HEK293 (cell line): ENCODE results near the gene TPSG1.
A peak's percentile ranks its signal among the peaks of the same experiment; 100 is the strongest.
"Not testable (repeated sequence)": the region's sequence is repeated elsewhere in the genome, so short reads cannot be mapped to it uniquely, and the experiment has no call there.

ENCODE experiments used
- CTCF ChIA-PET: fragments of 350-600 bp; formaldehyde crosslinking; extraction: SDS; loops from one replicate; lab custom pipeline; 2021; ENCODE audit warnings: antibody characterized with exemption; lab: Yijun Ruan, JAX
- POLR2A ChIA-PET: fragments of 300-600 bp; formaldehyde crosslinking; extraction: SDS; loops from one replicate; lab custom pipeline; 2020; ENCODE audit warnings: antibody characterized with exemption, inconsistent platforms; lab: Yijun Ruan, JAX
- H3K27ac ChIP-seq: fragments of 200-500 bp; sonication (Bioruptor generic); 2 replicates; pipeline ENCODE4 v1.5.1; 2014; ENCODE audit warnings: low read depth, low read length, control low read depth, inconsistent platforms; ENCODE audit errors: extremely low read depth
- H3K36me3 ChIP-seq, 2 experiments: fragments of 200-500 bp in 1 of 2; sonication (Bioruptor generic) in 1 of 2; 1 replicate in 1 of 2; 2 replicates in 1 of 2; pipeline ENCODE4 v1.5.1; 2014 to 2017; ENCODE audit warnings: inconsistent platforms in 2 of 2, low read length in 2 of 2; ENCODE audit not compliant: control insufficient read depth in 2 of 2, insufficient read depth in 1 of 2
- H3K4me1 ChIP-seq: fragments of 200-500 bp; sonication (Bioruptor generic); 2 replicates; pipeline ENCODE4 v1.5.1; 2014; ENCODE audit warnings: mild to moderate bottlenecking, low read length, inconsistent platforms; ENCODE audit not compliant: control insufficient read depth, insufficient read depth
- H3K4me3 ChIP-seq: 2 replicates; pipeline ENCODE4 v1.5.1; 2011; ENCODE audit warnings: low read depth, mild to moderate bottlenecking, control low read depth, low read length, moderate library complexity
- H3K9me3 ChIP-seq: fragments of 200-500 bp; sonication (Bioruptor generic); 2 replicates; pipeline ENCODE4 v1.5.1; 2014; ENCODE audit warnings: low read depth, low read length, inconsistent platforms; ENCODE audit not compliant: control insufficient read depth, insufficient read depth
- BCL11B ChIP-seq: fragments of 450-650 bp; formaldehyde crosslinking; IDR thresholded peaks from 2 replicates; pipeline ENCODE4 v1.5.1; 2016; ENCODE audit warnings: low read depth, missing biosample characterization, missing genetic modification characterization
- HOXC10 ChIP-seq: sonication (generic); formaldehyde crosslinking; IDR thresholded peaks from 2 replicates; pipeline ENCODE4 v1.8.1; 2023; ENCODE audit warnings: mild to moderate bottlenecking, missing genetic modification reagents
- KLF1 ChIP-seq: fragments of 450-650 bp; formaldehyde crosslinking; IDR thresholded peaks from 2 replicates; pipeline ENCODE4 v1.5.1; 2016; ENCODE audit warnings: missing biosample characterization, missing genetic modification characterization
- PRDM1 ChIP-seq: fragments of 450-650 bp; formaldehyde crosslinking; IDR thresholded peaks from 2 replicates; pipeline ENCODE4; 2016; ENCODE audit warnings: missing biosample characterization, missing genetic modification characterization
- SP2 ChIP-seq: fragments of 450-650 bp; formaldehyde crosslinking; IDR thresholded peaks from 2 replicates; pipeline ENCODE4 v1.5.1; 2016; ENCODE audit warnings: missing biosample characterization, missing genetic modification characterization
- ZBTB7A ChIP-seq: fragments of 450-650 bp; formaldehyde crosslinking; IDR thresholded peaks from 2 replicates; pipeline ENCODE4 v1.5.1; 2016; ENCODE audit warnings: low read depth, missing biosample characterization, missing genetic modification characterization
- ZBTB8A ChIP-seq: fragments of 450-650 bp; formaldehyde crosslinking; IDR thresholded peaks from 2 replicates; pipeline ENCODE4 v1.5.1; 2016; ENCODE audit warnings: missing biosample characterization, missing genetic modification characterization
- ZNF155 ChIP-seq: fragments of 450-650 bp; formaldehyde crosslinking; IDR thresholded peaks from 2 replicates; pipeline ENCODE4 v1.5.1; 2016; ENCODE audit warnings: missing biosample characterization, missing genetic modification characterization
- ZNF24 ChIP-seq: fragments of 450-650 bp; formaldehyde crosslinking; IDR thresholded peaks from 2 replicates; pipeline ENCODE4 v1.5.1; 2016; ENCODE audit warnings: missing biosample characterization, missing genetic modification characterization
- ZNF555 ChIP-seq: fragments of 450-650 bp; formaldehyde crosslinking; conservative IDR thresholded peaks from 2 replicates; pipeline ENCODE4 v1.5.1; 2017; ENCODE audit warnings: missing biosample characterization, mild to moderate bottlenecking, missing genetic modification characterization, inconsistent platforms
- ZNF561 ChIP-seq: fragments of 450-650 bp; IDR thresholded peaks from 2 replicates; pipeline ENCODE4 v1.5.1; 2018; ENCODE audit warnings: missing biosample characterization, missing genetic modification characterization, borderline replicate concordance
- ZNF600 ChIP-seq: fragments of 450-650 bp; formaldehyde crosslinking; IDR thresholded peaks from 2 replicates; pipeline ENCODE4 v1.5.1; 2016; ENCODE audit warnings: missing biosample characterization, missing genetic modification characterization
- ZNF610 ChIP-seq: fragments of 450-650 bp; formaldehyde crosslinking; IDR thresholded peaks from 2 replicates; pipeline ENCODE4 v1.5.1; 2016; ENCODE audit warnings: missing biosample characterization, missing genetic modification characterization, borderline replicate concordance
- ZNF624 ChIP-seq: fragments of 450-650 bp; formaldehyde crosslinking; IDR thresholded peaks from 2 replicates; pipeline ENCODE4 v1.5.1; 2017; ENCODE audit warnings: missing biosample characterization, missing genetic modification characterization
- ZNF768 ChIP-seq: fragments of 450-650 bp; formaldehyde crosslinking; IDR thresholded peaks from 2 replicates; pipeline ENCODE4 v1.5.1; 2018; ENCODE audit warnings: missing biosample characterization, mild to moderate bottlenecking, missing genetic modification characterization
- ZNF837 ChIP-seq: fragments of 450-650 bp; formaldehyde crosslinking; IDR thresholded peaks from 2 replicates; pipeline ENCODE4 v1.5.1; 2016; ENCODE audit warnings: missing biosample characterization, missing genetic modification characterization
- ZSCAN16 ChIP-seq: fragments of 450-650 bp; formaldehyde crosslinking; IDR thresholded peaks from 2 replicates; pipeline ENCODE4 v1.5.1; 2016; ENCODE audit warnings: missing biosample characterization, missing genetic modification characterization
- TF ChIP-seq, protein P1 (sequence below): fragments of 450-650 bp; formaldehyde crosslinking; IDR thresholded peaks from 2 replicates; pipeline ENCODE4 v1.5.1; 2016; ENCODE audit warnings: missing biosample characterization, missing genetic modification characterization
- TF ChIP-seq, protein P2 (sequence below): fragments of 450-650 bp; formaldehyde crosslinking; IDR thresholded peaks from 2 replicates; pipeline ENCODE4 v1.5.1; 2016; ENCODE audit warnings: missing biosample characterization, missing genetic modification characterization
- TF ChIP-seq, protein P3 (sequence below): fragments of 450-650 bp; IDR thresholded peaks from 2 replicates; pipeline ENCODE4 v1.5.1; 2018; ENCODE audit warnings: missing biosample characterization, mild to moderate bottlenecking, missing genetic modification characterization
- TF ChIP-seq, protein P4 (sequence below): fragments of 450-650 bp; formaldehyde crosslinking; IDR thresholded peaks from 2 replicates; pipeline ENCODE4 v1.5.1; 2016; ENCODE audit warnings: missing biosample characterization, missing genetic modification characterization

TPSG1 gene

DNA sequence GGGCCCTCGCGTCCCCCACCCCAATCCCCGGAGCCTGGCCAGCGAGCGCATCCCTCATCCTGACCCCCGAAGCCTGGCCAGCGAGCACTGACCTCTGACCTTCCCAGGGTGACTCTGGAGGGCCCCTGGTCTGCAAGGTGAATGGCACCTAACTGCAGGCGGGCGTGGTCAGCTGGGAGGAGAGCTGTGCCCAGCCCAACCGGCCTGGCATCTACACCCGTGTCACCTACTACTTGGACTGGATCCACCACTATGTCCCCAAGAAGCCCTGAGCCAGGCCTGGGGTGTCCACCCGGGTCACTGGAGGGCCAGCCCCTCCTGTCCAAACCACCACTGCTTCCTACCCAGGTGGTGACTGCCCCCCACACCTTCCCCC lies 33.1 kb upstream of the TPSG1 start (continued):
- TF ChIP-seq, protein P1, sequence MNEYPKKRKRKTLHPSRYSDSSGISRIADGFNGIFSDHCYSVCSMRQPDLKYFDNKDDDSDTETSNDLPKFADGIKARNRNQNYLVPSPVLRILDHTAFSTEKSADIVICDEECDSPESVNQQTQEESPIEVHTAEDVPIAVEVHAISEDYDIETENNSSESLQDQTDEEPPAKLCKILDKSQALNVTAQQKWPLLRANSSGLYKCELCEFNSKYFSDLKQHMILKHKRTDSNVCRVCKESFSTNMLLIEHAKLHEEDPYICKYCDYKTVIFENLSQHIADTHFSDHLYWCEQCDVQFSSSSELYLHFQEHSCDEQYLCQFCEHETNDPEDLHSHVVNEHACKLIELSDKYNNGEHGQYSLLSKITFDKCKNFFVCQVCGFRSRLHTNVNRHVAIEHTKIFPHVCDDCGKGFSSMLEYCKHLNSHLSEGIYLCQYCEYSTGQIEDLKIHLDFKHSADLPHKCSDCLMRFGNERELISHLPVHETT (tag by site-specific recombination): no peak
- TF ChIP-seq ZBTB7A (tag by site-specific recombination): peak; percentile 71; the same call in 1 of the 2 replicates
- no peak for TF ChIP-seq ZNF561
- no peak for TF ChIP-seq ZBTB8A
- peak; percentile 76 for TF ChIP-seq BCL11B (tag by site-specific recombination)
- TF ChIP-seq ZNF155: no peak
- TF ChIP-seq, all 188 proteins: peak for 7

DNA sequence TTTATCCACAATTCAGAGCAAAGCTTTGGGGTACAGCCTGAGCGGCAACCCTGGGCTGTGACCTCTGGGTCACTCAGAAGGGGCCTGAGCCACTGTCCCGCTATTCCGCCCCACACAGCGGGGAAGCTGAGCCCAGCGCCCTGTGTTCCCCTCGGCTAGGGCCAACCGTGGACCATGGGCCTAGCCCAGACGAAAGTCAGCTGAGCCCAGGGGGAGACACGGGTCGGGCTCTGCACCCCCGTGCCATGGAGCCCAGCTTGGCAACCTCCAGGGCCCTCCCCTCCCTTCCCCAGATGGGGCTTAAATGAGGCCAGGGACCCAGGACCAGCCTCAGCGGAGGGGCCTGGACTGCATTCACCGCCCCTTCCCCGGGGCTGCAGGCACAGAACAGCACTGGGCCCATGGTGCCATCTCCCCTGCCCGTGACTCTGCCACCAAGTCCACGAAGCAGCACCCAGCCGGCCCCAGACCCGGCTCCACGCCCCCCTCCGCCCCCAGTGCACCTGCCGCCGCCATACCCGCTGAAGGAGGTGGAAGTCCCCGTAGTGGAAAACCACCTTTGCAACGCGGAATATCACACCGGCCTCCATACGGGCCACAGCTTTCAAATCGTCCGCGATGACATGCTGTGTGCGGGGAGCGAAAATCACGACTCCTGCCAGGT lies 32.6 kb upstream of the TPSG1 start:
- TF ChIP-seq ZNF624 (tag by site-specific recombination): no peak
- TF ChIP-seq ZNF600 (tag by site-specific recombination): peak; percentile 52; the same call in 1 of the 2 replicates
- TF ChIP-seq SP2 (tag by site-specific recombination): 0 out of 2 replicates have a peak, but pooled peaks have one; percentile 13
- Histone ChIP-seq H3K27ac (no peak overlapping the region), H3K36me3 (no peaks in the 10 kb centered on the region), H3K4me3 (no peak overlapping the region), H3K4me1 (no peaks in the 10 kb centered on the region), H3K9me3 (no peaks in the 10 kb centered on the region)
- ChIA-PET CTCF (no interaction called here), POLR2A (no interaction called here)

DNA sequence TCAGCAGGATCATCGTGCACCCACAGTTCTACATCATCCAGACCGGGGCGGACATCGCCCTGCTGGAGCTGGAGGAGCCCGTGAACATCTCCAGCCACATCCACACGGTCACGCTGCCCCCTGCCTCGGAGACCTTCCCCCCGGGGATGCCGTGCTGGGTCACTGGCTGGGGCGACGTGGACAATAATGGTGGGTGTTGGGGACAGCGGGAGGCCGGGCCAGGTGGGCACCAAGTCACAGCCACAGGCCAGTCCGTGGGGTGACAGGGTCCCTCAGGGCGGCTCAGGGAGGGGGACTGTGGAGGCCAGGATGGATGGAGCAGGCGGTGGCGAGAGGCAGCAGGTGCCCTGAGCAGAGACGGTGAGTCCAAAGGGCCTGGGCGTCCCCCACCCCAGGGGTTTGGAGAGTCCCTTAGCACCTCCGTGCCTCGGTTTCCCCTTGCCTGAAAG lies 31.8 kb upstream of the TPSG1 start:
- H3K4me1 ChIP-seq: no peaks in the 10 kb centered on the region
- H3K36me3 ChIP-seq: no peaks in the 10 kb centered on the region
- ChIA-PET POLR2A (no interaction called here), CTCF (no interaction called here)
- no peaks in the 10 kb centered on the region for H3K9me3 ChIP-seq
- TF ChIP-seq ZNF837 (tag by site-specific recombination) (no peak), ZNF24 (tag by site-specific recombination) (no peak), ZNF768 (tag by site-specific recombination) (no peak), ZSCAN16 (tag by site-specific recombination) (no peak), HOXC10 (no peak), PRDM1 (no peak), BCL11B (tag by site-specific recombination) (no peak), KLF1 (tag by site-specific recombination) (no peak), ZNF610 (no peak), ZNF555 (tag by site-specific recombination) (no peak)
- TF ChIP-seq, protein P2, sequence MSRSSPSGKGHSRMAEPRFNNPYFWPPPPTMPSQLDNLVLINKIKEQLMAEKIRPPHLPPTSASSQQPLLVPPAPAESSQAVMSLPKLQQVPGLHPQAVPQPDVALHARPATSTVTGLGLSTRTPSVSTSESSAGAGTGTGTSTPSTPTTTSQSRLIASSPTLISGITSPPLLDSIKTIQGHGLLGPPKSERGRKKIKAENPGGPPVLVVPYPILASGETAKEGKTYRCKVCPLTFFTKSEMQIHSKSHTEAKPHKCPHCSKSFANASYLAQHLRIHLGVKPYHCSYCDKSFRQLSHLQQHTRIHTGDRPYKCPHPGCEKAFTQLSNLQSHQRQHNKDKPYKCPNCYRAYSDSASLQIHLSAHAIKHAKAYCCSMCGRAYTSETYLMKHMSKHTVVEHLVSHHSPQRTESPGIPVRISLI (tag by site-specific recombination): no peak
- TF ChIP-seq, protein P3, sequence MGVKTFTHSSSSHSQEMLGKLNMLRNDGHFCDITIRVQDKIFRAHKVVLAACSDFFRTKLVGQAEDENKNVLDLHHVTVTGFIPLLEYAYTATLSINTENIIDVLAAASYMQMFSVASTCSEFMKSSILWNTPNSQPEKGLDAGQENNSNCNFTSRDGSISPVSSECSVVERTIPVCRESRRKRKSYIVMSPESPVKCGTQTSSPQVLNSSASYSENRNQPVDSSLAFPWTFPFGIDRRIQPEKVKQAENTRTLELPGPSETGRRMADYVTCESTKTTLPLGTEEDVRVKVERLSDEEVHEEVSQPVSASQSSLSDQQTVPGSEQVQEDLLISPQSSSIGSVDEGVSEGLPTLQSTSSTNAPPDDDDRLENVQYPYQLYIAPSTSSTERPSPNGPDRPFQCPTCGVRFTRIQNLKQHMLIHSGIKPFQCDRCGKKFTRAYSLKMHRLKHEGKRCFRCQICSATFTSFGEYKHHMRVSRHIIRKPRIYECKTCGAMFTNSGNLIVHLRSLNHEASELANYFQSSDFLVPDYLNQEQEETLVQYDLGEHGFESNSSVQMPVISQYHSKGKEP: no peak
- TF ChIP-seq, protein P4, sequence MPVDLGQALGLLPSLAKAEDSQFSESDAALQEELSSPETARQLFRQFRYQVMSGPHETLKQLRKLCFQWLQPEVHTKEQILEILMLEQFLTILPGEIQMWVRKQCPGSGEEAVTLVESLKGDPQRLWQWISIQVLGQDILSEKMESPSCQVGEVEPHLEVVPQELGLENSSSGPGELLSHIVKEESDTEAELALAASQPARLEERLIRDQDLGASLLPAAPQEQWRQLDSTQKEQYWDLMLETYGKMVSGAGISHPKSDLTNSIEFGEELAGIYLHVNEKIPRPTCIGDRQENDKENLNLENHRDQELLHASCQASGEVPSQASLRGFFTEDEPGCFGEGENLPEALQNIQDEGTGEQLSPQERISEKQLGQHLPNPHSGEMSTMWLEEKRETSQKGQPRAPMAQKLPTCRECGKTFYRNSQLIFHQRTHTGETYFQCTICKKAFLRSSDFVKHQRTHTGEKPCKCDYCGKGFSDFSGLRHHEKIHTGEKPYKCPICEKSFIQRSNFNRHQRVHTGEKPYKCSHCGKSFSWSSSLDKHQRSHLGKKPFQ: no peak
- no peak overlapping the region for H3K27ac ChIP-seq
- H3K4me3 ChIP-seq: no peak overlapping the region

DNA sequence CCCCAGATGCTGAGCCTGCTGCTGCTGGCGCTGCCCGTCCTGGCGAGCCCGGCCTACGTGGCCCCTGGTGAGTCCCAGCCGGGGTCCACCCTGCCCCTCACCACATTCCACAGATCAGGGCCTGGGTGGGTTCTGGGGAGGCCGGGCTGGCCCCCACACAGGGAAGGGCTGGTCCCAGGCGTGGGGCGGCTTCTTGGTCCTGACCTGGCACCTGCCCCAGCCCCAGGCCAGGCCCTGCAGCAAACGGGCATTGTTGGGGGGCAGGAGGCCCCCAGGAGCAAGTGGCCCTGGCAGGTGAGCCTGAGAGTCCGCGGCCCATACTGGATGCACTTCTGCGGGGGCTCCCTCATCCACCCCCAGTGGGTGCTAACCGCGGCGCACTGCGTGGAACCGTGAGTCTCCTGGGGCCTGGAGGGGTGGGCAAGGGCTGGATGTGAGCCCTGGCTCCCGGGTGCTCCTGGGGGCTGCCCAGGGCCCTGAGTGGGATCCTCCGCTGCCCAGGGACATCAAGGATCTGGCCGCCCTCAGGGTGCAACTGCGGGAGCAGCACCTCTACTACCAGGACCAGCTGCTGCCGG lies 31.3 kb upstream of the TPSG1 start:
- H3K4me3 ChIP-seq, POLR2A ChIA-PET, H3K9me3 ChIP-seq, H3K27ac ChIP-seq, CTCF ChIA-PET, H3K36me3 ChIP-seq, H3K4me1 ChIP-seq: not testable (repeated sequence)
